WTC11 (cell line): Measurements from ENCODE around the gene THSD7B.

Source experiments
- CBFB ChIP-seq: sonication (generic); formaldehyde crosslinking; IDR thresholded peaks from 2 replicates; pipeline ENCODE4 v1.8.1; 2022; ENCODE audit warnings: mild to moderate bottlenecking, low read depth, missing genetic modification reagents
- NFE2L1 ChIP-seq: sonication (generic); formaldehyde crosslinking; IDR thresholded peaks from 2 replicates; pipeline ENCODE4 v1.8.1; 2023; ENCODE audit warnings: missing genetic modification reagents
- TF ChIP-seq, protein P1 (sequence below): fragments of 200-600 bp; IDR thresholded peaks from 2 replicates; pipeline ENCODE4 v1.8.0; 2022; ENCODE audit warnings: antibody characterized with exemption
- TF ChIP-seq, protein P2 (sequence below): sonication (generic); formaldehyde crosslinking; IDR thresholded peaks from 2 replicates; pipeline ENCODE4 v1.8.1; 2022; ENCODE audit warnings: mild to moderate bottlenecking, moderate library complexity, missing genetic modification reagents

DNA sequence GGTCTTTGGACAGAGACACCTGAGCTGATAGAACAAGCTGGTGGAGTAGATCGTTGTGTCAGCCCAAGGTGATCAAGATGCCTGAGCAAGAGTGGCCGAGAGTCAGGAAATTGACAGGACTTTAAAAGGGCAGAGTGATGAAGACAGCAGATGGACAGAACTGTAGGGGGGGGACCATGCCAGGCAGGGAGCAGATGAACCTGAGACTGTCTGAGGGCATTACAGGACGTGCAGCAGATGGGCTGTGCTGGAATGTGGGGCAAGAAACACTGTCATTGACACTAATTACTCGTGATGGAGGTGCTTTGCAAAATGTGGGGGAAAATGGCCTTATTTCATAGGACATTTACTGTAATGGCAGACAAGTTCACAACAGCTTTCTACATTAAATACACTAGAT, 225.0 kb downstream of the THSD7B start:
- TF ChIP-seq, protein P1, sequence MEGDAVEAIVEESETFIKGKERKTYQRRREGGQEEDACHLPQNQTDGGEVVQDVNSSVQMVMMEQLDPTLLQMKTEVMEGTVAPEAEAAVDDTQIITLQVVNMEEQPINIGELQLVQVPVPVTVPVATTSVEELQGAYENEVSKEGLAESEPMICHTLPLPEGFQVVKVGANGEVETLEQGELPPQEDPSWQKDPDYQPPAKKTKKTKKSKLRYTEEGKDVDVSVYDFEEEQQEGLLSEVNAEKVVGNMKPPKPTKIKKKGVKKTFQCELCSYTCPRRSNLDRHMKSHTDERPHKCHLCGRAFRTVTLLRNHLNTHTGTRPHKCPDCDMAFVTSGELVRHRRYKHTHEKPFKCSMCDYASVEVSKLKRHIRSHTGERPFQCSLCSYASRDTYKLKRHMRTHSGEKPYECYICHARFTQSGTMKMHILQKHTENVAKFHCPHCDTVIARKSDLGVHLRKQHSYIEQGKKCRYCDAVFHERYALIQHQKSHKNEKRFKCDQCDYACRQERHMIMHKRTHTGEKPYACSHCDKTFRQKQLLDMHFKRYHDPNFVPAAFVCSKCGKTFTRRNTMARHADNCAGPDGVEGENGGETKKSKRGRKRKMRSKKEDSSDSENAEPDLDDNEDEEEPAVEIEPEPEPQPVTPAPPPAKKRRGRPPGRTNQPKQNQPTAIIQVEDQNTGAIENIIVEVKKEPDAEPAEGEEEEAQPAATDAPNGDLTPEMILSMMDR = no peak
- TF ChIP-seq CBFB (CRISPR knock-in tag) = no peak
- TF ChIP-seq NFE2L1 (CRISPR knock-in tag) = no peak
- TF ChIP-seq, protein P2, sequence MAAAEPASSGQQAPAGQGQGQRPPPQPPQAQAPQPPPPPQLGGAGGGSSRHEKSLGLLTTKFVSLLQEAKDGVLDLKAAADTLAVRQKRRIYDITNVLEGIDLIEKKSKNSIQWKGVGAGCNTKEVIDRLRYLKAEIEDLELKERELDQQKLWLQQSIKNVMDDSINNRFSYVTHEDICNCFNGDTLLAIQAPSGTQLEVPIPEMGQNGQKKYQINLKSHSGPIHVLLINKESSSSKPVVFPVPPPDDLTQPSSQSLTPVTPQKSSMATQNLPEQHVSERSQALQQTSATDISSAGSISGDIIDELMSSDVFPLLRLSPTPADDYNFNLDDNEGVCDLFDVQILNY (CRISPR knock-in tag) = no peak
